K562 (cell line): ENCODE results near the gene LMAN1L. TPM values are rescaled to one million over a fixed set of nuclear protein-coding genes. Genes with fewer than 3 reads are reported as not detected.

Source experiments
- CHD2 ChIP-seq: IDR thresholded peaks from 2 replicates; pipeline ENCODE4 v1.6.1; 2011; ENCODE audit warnings: low read depth, low read length
- EGR1 ChIP-seq: fragments of 450-650 bp; conservative IDR thresholded peaks from 2 replicates; pipeline ENCODE4 v1.6.1; 2017; ENCODE audit warnings: mild to moderate bottlenecking
- ETV1 ChIP-seq: fragments of 450-650 bp; conservative IDR thresholded peaks from 2 replicates; pipeline ENCODE4 v1.6.1; 2016; ENCODE audit warnings: missing genetic modification characterization, control low read depth, low read depth, missing compliant biosample characterization
- HMGN3 ChIP-seq: IDR thresholded peaks from 2 replicates; pipeline ENCODE4 v1.6.1; 2011; ENCODE audit warnings: borderline replicate concordance, low read depth, mild to moderate bottlenecking, mixed read lengths, low read length; ENCODE audit not compliant: insufficient read length; ENCODE audit errors: extremely low read depth
- NRF1 ChIP-seq, 2 experiments: fragments of 450-650 bp; IDR thresholded peaks in 1 of 2; conservative IDR thresholded peaks in 1 of 2; 2 replicates each; pipeline ENCODE4 v1.6.1; 2014; ENCODE audit warnings: mild to moderate bottlenecking in 2 of 2
- POLR2B ChIP-seq: fragments of 450-650 bp; IDR thresholded peaks from 2 replicates; pipeline ENCODE4 v1.6.1; 2018; ENCODE audit warnings: low read depth; ENCODE audit not compliant: partially characterized antibody
- ZNF274 ChIP-seq: IDR thresholded peaks from 2 replicates; pipeline ENCODE4 v1.6.1; 2011; ENCODE audit warnings: low read depth, mild to moderate bottlenecking, low read length, moderate library complexity, borderline replicate concordance
- ZNF561 ChIP-seq: fragments of 450-650 bp; formaldehyde crosslinking; conservative IDR thresholded peaks from 2 replicates; pipeline ENCODE4 v1.4.0; 2020; ENCODE audit warnings: mild to moderate bottlenecking, moderate library complexity
- polyA plus RNA-seq, 8 experiments: library from polyadenylated mRNA; depleted of rRNA in 4 of 8; stranded (reverse) in 5 of 8; unstranded in 3 of 8; fragments of >200 nt; fragmentation: Nextera tagmentation in 2 of 8; fragmentation: Illumina TruSeq in 1 of 8; extraction: Ambion mirVana in 2 of 8; extraction: Trizol in 1 of 8; gene quantifications; 2 replicates each; pipeline versions ENCODE4 v1.2.1 to v1.2.3, GENCODE V29; 2011 to 2014; ENCODE audit warnings: inconsistent platforms in 1 of 8, missing spikeins in 1 of 8
- total RNA-seq, 7 experiments: library from RNA; depleted of rRNA in 6 of 7; stranded (reverse); fragments of >200 nt in 6 of 7; fragmentation: Illumina TruSeq in 2 of 7; extraction: Trizol in 2 of 7; gene quantifications; 2 replicates each; pipeline versions ENCODE4 v1.2.1 to v1.2.3, GENCODE V29; 2011 to 2021; ENCODE audit warnings: low replicate concordance in 1 of 7
- TF ChIP-seq, protein P1 (sequence below): fragments of 450-650 bp; formaldehyde crosslinking; IDR thresholded peaks from 2 replicates; pipeline ENCODE4 v1.4.0; 2022; ENCODE audit warnings: missing genetic modification characterization
- TF ChIP-seq, protein P2 (sequence below): fragments of 200-800 bp; sonication (Bioruptor generic); IDR thresholded peaks from 2 replicates; pipeline ENCODE4 v1.6.1; 2017; ENCODE audit warnings: missing genetic modification characterization, missing compliant biosample characterization
- TF ChIP-seq, protein P3 (sequence below): sonication (generic); formaldehyde crosslinking; IDR thresholded peaks from 2 replicates; pipeline ENCODE4 v1.8.0; 2022; ENCODE audit warnings: mild to moderate bottlenecking, low read depth, missing genetic modification reagents
- TF ChIP-seq, protein P4 (sequence below), 3 experiments: fragments of 200-800 bp in 1 of 3; sonication (Bioruptor generic) in 1 of 3; sonication (generic) in 1 of 3; formaldehyde crosslinking in 1 of 3; IDR thresholded peaks; 2 replicates each; pipeline versions ENCODE4 v1.6.1 to v1.8.0; 2016 to 2022; ENCODE audit warnings: mild to moderate bottlenecking in 2 of 3, missing compliant biosample characterization in 2 of 3, missing genetic modification characterization in 2 of 3, missing genetic modification reagents in 1 of 3
- TF ChIP-seq, protein P5 (sequence below): sonication (generic); formaldehyde crosslinking; IDR thresholded peaks from 2 replicates; pipeline ENCODE4 v1.8.0; 2022; ENCODE audit warnings: missing genetic modification reagents, mild to moderate bottlenecking, moderate library complexity, borderline replicate concordance
- TF ChIP-seq, protein P6 (sequence below): sonication (generic); formaldehyde crosslinking; IDR thresholded peaks from 2 replicates; pipeline ENCODE4 v1.8.0; 2022; ENCODE audit warnings: mild to moderate bottlenecking, missing genetic modification reagents
- TF ChIP-seq, protein P7 (sequence below): fragments of 200-800 bp; sonication (Bioruptor generic); IDR thresholded peaks from 2 replicates; pipeline ENCODE4 v1.6.1; 2017; ENCODE audit warnings: missing genetic modification characterization, missing compliant biosample characterization

Gene LMAN1L
- total and polyA plus RNA-seq, 9 of the 15 experiments (the other 6 are each of a cell fraction or from before 2014, with no cell fraction given): not detected

DNA sequence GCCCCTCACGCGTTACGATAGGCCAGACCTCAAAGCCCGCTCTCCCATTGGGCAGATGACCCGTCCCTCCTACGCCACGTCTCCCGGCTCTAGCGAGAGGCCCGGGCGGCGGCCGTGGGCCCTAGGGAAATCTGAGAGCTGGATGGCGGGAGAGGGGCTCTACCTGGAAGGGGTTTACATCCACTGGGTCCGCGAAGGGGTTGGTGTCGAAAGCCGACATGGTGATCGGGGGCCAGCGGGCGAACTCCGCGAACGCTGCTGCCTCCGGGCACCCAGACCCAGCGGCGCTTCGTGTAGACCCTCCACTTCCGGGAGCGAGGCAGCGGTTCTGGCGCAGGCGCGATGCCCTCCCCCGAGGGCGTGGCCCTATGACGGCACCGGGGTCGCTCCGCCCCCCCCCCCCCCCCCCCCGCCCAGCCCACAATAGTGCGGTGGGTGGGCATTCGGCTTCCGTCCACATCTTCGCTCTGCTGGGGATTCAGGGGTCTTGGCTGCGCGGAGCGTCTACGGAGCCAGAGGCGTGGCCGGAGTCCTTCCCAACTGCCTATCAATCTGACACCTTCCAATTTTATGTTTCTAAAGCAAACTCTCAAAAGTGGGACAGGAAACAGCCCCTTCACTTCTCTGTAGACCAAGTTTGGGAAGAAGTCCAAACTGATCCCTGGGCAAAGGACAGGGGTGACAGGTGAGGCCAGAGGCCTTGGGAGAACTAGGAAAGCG lies 60.6 kb downstream of the LMAN1L start, which contains the start of gene SCAMP2 (continued):
- TF ChIP-seq HMGN3: peak; percentile 66
- TF ChIP-seq ETV1 (tag): peak; percentile 57; the same call in 1 of the 2 replicates
- TF ChIP-seq POLR2B: peak; percentile 92
- TF ChIP-seq, protein P1, sequence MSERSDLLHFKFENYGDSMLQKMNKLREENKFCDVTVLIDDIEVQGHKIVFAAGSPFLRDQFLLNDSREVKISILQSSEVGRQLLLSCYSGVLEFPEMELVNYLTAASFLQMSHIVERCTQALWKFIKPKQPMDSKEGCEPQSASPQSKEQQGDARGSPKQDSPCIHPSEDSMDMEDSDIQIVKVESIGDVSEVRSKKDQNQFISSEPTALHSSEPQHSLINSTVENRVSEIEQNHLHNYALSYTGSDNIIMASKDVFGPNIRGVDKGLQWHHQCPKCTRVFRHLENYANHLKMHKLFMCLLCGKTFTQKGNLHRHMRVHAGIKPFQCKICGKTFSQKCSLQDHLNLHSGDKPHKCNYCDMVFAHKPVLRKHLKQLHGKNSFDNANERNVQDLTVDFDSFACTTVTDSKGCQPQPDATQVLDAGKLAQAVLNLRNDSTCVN (CRISPR knock-in tag): no peak
- TF ChIP-seq, protein P2, sequence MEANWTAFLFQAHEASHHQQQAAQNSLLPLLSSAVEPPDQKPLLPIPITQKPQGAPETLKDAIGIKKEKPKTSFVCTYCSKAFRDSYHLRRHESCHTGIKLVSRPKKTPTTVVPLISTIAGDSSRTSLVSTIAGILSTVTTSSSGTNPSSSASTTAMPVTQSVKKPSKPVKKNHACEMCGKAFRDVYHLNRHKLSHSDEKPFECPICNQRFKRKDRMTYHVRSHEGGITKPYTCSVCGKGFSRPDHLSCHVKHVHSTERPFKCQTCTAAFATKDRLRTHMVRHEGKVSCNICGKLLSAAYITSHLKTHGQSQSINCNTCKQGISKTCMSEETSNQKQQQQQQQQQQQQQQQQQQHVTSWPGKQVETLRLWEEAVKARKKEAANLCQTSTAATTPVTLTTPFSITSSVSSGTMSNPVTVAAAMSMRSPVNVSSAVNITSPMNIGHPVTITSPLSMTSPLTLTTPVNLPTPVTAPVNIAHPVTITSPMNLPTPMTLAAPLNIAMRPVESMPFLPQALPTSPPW: peak; percentile 100
- TF ChIP-seq, protein P3, sequence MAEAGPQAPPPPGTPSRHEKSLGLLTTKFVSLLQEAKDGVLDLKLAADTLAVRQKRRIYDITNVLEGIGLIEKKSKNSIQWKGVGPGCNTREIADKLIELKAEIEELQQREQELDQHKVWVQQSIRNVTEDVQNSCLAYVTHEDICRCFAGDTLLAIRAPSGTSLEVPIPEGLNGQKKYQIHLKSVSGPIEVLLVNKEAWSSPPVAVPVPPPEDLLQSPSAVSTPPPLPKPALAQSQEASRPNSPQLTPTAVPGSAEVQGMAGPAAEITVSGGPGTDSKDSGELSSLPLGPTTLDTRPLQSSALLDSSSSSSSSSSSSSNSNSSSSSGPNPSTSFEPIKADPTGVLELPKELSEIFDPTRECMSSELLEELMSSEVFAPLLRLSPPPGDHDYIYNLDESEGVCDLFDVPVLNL (CRISPR knock-in tag): no peak
- TF ChIP-seq, protein P4, sequence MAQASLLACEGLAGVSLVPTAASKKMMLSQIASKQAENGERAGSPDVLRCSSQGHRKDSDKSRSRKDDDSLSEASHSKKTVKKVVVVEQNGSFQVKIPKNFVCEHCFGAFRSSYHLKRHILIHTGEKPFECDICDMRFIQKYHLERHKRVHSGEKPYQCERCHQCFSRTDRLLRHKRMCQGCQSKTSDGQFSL (CRISPR knock-in tag; IDR thresholded peaks at IDR 0.05): peak; percentile 93
- TF ChIP-seq, protein P4 (tag; IDR thresholded peaks at IDR 0.05): peak in 1 of 2 experiments; percentile 97; a peak in 2 of 4 replicates
- TF ChIP-seq, protein P5, sequence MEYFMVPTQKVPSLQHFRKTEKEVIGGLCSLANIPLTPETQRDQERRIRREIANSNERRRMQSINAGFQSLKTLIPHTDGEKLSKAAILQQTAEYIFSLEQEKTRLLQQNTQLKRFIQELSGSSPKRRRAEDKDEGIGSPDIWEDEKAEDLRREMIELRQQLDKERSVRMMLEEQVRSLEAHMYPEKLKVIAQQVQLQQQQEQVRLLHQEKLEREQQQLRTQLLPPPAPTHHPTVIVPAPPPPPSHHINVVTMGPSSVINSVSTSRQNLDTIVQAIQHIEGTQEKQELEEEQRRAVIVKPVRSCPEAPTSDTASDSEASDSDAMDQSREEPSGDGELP (CRISPR knock-in tag): peak; percentile 91
- TF ChIP-seq EGR1: 0 out of 2 replicates have a peak, but pooled peaks have one; percentile 2
- no peak for TF ChIP-seq ZNF561
- TF ChIP-seq, protein P6, sequence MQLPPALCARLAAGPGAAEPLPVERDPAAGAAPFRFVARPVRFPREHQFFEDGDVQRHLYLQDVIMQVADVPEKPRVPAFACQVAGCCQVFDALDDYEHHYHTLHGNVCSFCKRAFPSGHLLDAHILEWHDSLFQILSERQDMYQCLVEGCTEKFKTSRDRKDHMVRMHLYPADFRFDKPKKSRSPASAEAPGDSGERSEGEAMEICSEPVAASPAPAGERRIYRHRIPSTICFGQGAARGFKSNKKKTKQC (CRISPR knock-in tag): peak; percentile 11; the same call in 1 of the 2 replicates
- TF ChIP-seq, protein P7, sequence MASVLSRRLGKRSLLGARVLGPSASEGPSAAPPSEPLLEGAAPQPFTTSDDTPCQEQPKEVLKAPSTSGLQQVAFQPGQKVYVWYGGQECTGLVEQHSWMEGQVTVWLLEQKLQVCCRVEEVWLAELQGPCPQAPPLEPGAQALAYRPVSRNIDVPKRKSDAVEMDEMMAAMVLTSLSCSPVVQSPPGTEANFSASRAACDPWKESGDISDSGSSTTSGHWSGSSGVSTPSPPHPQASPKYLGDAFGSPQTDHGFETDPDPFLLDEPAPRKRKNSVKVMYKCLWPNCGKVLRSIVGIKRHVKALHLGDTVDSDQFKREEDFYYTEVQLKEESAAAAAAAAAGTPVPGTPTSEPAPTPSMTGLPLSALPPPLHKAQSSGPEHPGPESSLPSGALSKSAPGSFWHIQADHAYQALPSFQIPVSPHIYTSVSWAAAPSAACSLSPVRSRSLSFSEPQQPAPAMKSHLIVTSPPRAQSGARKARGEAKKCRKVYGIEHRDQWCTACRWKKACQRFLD: 0 out of 2 replicates have a peak, but pooled peaks have one; percentile 41
- TF ChIP-seq NRF1 (conservative IDR thresholded peaks at IDR 0.05 in 1 of 2, IDR thresholded peaks at IDR 0.05 in 1 of 2): peak; percentile 90 to 92
- TF ChIP-seq ZNF274: no peak
- TF ChIP-seq CHD2: 0 out of 2 replicates have a peak, but pooled peaks have one; percentile 61
